ENCODE results near the gene NR0B2.
"Not testable (repeated sequence)": the region's sequence is repeated elsewhere in the genome, so short reads cannot be mapped to it uniquely, and the experiment has no call there.

The NR0B2 gene

GRCh38 chr1:26913754-26914619 lies at the start of gene NR0B2:
Gene NR0B2 (minus strand): TSS chr1:26913975. CDS start chr1:26913940, 35 bp downstream.
- no peak for DNase-seq

- DNase-seq, result no peak
These were observed 48.1 kb upstream of the NR0B2 start for GRCh38 chr1:26961826-26962225.

- no peak for DNase-seq
These were observed 46.8 kb upstream of the NR0B2 start for GRCh38 chr1:26960625-26960966.

- DNase-seq, result peak; percentile 66
These were observed 46.2 kb upstream of the NR0B2 start, which contains the start of gene KDF1 for GRCh38 chr1:26959722-26960624. Gene KDF1 (minus strand): TSS chr1:26960468. CDS start chr1:26952380, 8,088 bp downstream.

GRCh38 chr1:26959270-26959669 lies 45.5 kb upstream of the NR0B2 start:
- no peak for DNase-seq

GRCh38 chr1:26957306-26957705 lies 43.5 kb upstream of the NR0B2 start:
- DNase-seq, result no peak

GRCh38 chr1:26956321-26956720 lies 42.5 kb upstream of the NR0B2 start:
- no peak for DNase-seq

GRCh38 chr1:26953374-26953773 lies 39.6 kb upstream of the NR0B2 start:
- DNase-seq, result no peak

GRCh38 chr1:26951821-26952497 lies 38.2 kb upstream of the NR0B2 start:
- no peak for DNase-seq

- no peak for DNase-seq
These were observed 37.4 kb upstream of the NR0B2 start for GRCh38 chr1:26951216-26951615.

GRCh38 chr1:26950602-26951001 lies 36.8 kb upstream of the NR0B2 start:
- DNase-seq, result no peak

GRCh38 chr1:26949926-26950319 lies 36.1 kb upstream of the NR0B2 start:
- DNase-seq, result no peak

- no peak for DNase-seq
These were observed 35.6 kb upstream of the NR0B2 start for GRCh38 chr1:26949266-26949925.

GRCh38 chr1:26948725-26949057 lies 34.9 kb upstream of the NR0B2 start:
- not testable (repeated sequence) for DNase-seq

- DNase-seq, result no peak
These were observed 32.5 kb upstream of the NR0B2 start for GRCh38 chr1:26946270-26946669.

GRCh38 chr1:26945728-26946127 lies 32.0 kb upstream of the NR0B2 start:
- no peak for DNase-seq

- no peak for DNase-seq
These were observed 31.4 kb upstream of the NR0B2 start for GRCh38 chr1:26945138-26945537.

- no peak for DNase-seq
These were observed 28.9 kb upstream of the NR0B2 start for GRCh38 chr1:26942656-26943055.

GRCh38 chr1:26941311-26941710 lies 27.5 kb upstream of the NR0B2 start:
- no peak for DNase-seq

- DNase-seq, result no peak
These were observed 24.9 kb upstream of the NR0B2 start for GRCh38 chr1:26938659-26939025.

GRCh38 chr1:26938004-26938658 lies 24.4 kb upstream of the NR0B2 start:
- DNase-seq, result no peak

GRCh38 chr1:26936823-26937222 lies 23.0 kb upstream of the NR0B2 start:
- no peak for DNase-seq
